Measurements from ENCODE around the gene BCAR3. TPM values are rescaled to one million over a fixed set of nuclear protein-coding genes. Genes with fewer than 3 reads are reported as not detected.

BCAR3 gene
- total RNA-seq, 1 experiment from 2014 or later, result 33.9 TPM

- DNase-seq (ENCODE audit: low read depth, low spot score), result no peak
- H3K9me3 ChIP-seq (ENCODE audit: control insufficient read depth, insufficient read depth, low read depth, low read length), result no peaks in the 10 kb centered on the region
- TF ChIP-seq SIN3A (IDR thresholded peaks at IDR 0.05; ENCODE audit: borderline replicate concordance, insufficient read depth, low read depth, low read length) (no peak), CTCF (IDR thresholded peaks at IDR 0.05) (no peak), REST (IDR thresholded peaks at IDR 0.05; ENCODE audit: insufficient read depth in 1 of 2, low read depth in 2 of 2, low read length in 1 of 2) (no peak), POLR2AphosphoS5 (IDR thresholded peaks at IDR 0.05; ENCODE audit: low read depth, low read length) (no peak), TCF7L2 (IDR thresholded peaks at IDR 0.05; ENCODE audit: low read depth, low read length) (no peak)
- H3K27ac ChIP-seq (ENCODE audit: low read length), result peak overlapping the region; percentile 46
- intact Hi-C loops (cut with micrococcal nuclease; ENCODE audit: unreplicated experiment), result no loop called here
- no peak for ATAC-seq
- ChIA-PET CTCF (interaction anchor here (0.6 kb wide), 1 partner anchor 12 kb away, joined by 16 read pairs; no protein-coding TSS in a partner anchor), POLR2A (no interaction called here)
- peaks cover 2% of the 10 kb centered on the region; the same call in 1 of the 2 replicates for H3K36me3 ChIP-seq (ENCODE audit: control insufficient read depth, insufficient read depth, low read length)
- no peaks in the 10 kb centered on the region for H3K27me3 ChIP-seq (ENCODE audit: control insufficient read depth, insufficient read depth, low read length)
- H3K4me3 ChIP-seq (ENCODE audit: low read depth in 2 of 2, low read length in 2 of 2), result no peak overlapping the region
- BruUV-seq (replicated peaks), result no TSS peak
- peaks cover 69% of the 10 kb centered on the region for H3K4me1 ChIP-seq (ENCODE audit: control insufficient read depth, insufficient read depth, low read length)
- in situ Hi-C loops (cut with HindIII; ENCODE audit: low pct_unique_long_range_greater_than_20kb, low sequenced_read_pairs), result no loop called here
These were observed 8.3 kb downstream of the BCAR3 start for GRCh38 chr1:93673163-93673829.

GRCh38 chr1:93672477-93673162 lies 9.0 kb downstream of the BCAR3 start:
- in situ Hi-C loops (cut with HindIII; ENCODE audit: low pct_unique_long_range_greater_than_20kb, low sequenced_read_pairs), result no loop called here
- H3K9me3 ChIP-seq (ENCODE audit: control insufficient read depth, insufficient read depth, low read depth, low read length), result no peaks in the 10 kb centered on the region
- DNase-seq (ENCODE audit: low read depth, low spot score), result no peak

More at GRCh38 chr1:93672477-93673162, 9.0 kb downstream of the BCAR3 start:
- peak overlapping the region; percentile 46 for H3K27ac ChIP-seq (ENCODE audit: low read length)
- POLR2A ChIA-PET, result no interaction called here
- intact Hi-C loops (cut with micrococcal nuclease; ENCODE audit: unreplicated experiment), result no loop called here
- H3K36me3 ChIP-seq (ENCODE audit: control insufficient read depth, insufficient read depth, low read length), result peaks cover 2% of the 10 kb centered on the region; the same call in 1 of the 2 replicates
- peaks cover 72% of the 10 kb centered on the region for H3K4me1 ChIP-seq (ENCODE audit: control insufficient read depth, insufficient read depth, low read length)
- H3K27me3 ChIP-seq (ENCODE audit: control insufficient read depth, insufficient read depth, low read length), result no peaks in the 10 kb centered on the region
- CTCF ChIA-PET, result interaction anchor here (0.6 kb wide), 1 partner anchor 11 kb away, joined by 16 read pairs; no protein-coding TSS in a partner anchor
- 0 out of 2 replicates have a peak, but pooled peaks have one; percentile 2 for TF ChIP-seq TCF7L2 (IDR thresholded peaks at IDR 0.05; ENCODE audit: low read depth, low read length)
- no peak for TF ChIP-seq POLR2AphosphoS5 (IDR thresholded peaks at IDR 0.05; ENCODE audit: low read depth, low read length)
- no peak for TF ChIP-seq CTCF (IDR thresholded peaks at IDR 0.05)
- no peak overlapping the region for H3K4me3 ChIP-seq (ENCODE audit: low read depth in 2 of 2, low read length in 2 of 2)
- 0 out of 2 replicates have a peak, but pooled peaks have one; percentile 12 for ATAC-seq
- BruUV-seq (replicated peaks), result TSS peak; percentile 11

Data from Panc1 (cell line).